HUES48 (cell line): ENCODE data around the gene WDR5B.
"Not testable (repeated sequence)": the region's sequence is repeated elsewhere in the genome, so short reads cannot be mapped to it uniquely, and the experiment has no call there.

ENCODE experiments used
- H3K27ac ChIP-seq: one replicate; pipeline ENCODE4 v1.7.0; 2013; ENCODE audit warnings: low read depth, low read length, inconsistent platforms
- H3K27me3 ChIP-seq: 2 replicates; pipeline ENCODE4 v1.6.1; 2013; ENCODE audit warnings: mild to moderate bottlenecking, low read length; ENCODE audit not compliant: control insufficient read depth, insufficient read depth
- H3K36me3 ChIP-seq: 2 replicates; pipeline ENCODE4 v1.6.1; 2013; ENCODE audit warnings: low read length; ENCODE audit not compliant: control insufficient read depth, insufficient read depth
- H3K4me1 ChIP-seq: 2 replicates; pipeline ENCODE4 v1.6.1; 2013; ENCODE audit warnings: mild to moderate bottlenecking, low read length; ENCODE audit not compliant: control insufficient read depth, insufficient read depth
- H3K4me3 ChIP-seq: 2 replicates; pipeline ENCODE4 v1.5.1; 2013; ENCODE audit warnings: mild to moderate bottlenecking, low read depth, low read length
- H3K9ac ChIP-seq: 2 replicates; pipeline ENCODE4 v1.6.1; 2013; ENCODE audit warnings: mild to moderate bottlenecking, low read depth, low read length, moderate library complexity
- H3K9me3 ChIP-seq: 2 replicates; pipeline ENCODE4 v1.6.1; 2013; ENCODE audit warnings: low read length; ENCODE audit not compliant: control insufficient read depth, insufficient read depth

WDR5B gene

DNA sequence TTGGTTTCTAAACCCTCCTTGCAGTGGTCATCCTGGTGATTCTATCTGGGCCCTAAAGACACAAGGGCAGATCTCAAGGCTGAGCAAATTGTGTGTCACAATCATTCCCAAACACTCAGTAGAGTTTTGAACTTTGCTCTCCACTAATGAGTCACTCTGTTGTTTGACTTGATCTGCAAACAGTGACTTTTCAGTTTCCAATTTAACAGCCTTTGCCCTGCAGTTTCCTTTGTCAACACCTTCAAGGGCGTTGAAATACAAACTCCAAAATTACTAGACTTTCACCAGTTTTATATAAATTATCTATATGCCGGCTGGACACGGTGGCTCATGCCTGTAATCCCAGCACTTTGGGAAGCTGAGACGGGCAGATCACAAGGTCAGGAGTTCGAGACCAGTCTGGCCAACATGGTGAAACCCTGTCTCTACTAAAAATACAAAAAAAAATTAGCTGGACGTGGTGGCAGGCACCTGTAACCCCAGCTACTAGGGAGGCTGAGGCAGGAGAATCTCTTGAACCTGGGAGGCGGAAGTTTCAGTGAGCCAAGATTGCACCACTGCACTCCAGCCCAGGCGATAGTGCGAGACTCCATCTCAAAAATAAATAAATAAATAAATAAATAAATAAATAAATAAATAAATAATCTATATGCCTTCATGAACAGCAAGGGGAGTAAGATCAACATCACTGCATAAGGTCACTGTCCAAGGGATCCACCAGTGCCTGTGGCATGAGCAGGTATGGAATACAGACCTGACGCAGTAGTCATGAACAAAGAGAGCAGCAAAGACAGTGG is 50.1 kb downstream of the WDR5B start:
- not testable (repeated sequence) for H3K27me3 ChIP-seq, H3K9me3 ChIP-seq, H3K9ac ChIP-seq, H3K4me3 ChIP-seq, H3K4me1 ChIP-seq
- H3K36me3 ChIP-seq: peaks cover 96% of the 10 kb centered on the region
- H3K27ac ChIP-seq: peak overlapping the region; percentile 49

DNA sequence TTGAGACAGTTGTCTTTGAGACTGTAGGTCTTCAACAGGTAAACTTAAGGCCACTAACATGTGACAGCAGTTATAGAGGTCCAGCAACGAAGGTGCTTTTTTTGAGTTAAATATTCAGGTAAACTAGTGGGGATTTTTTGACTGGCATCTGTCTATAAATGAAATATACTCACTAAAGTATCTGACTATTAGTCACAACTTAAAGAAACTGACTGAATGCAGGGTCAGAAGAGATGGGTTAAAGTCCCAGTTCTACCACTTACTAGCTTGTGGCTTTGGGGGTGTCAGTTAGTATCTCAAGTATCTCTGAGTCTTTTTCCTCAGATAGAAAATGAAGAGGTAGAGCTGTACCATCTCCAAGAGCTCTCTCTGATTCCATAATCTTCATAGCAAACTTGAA is 50.8 kb downstream of the WDR5B start:
- Histone ChIP-seq H3K27ac (peak overlapping the region; percentile 49), H3K9ac (no peak overlapping the region), H3K9me3 (no peaks in the 10 kb centered on the region), H3K27me3 (no peaks in the 10 kb centered on the region), H3K4me1 (peaks cover 9% of the 10 kb centered on the region), H3K4me3 (no peak overlapping the region), H3K36me3 (peaks cover 92% of the 10 kb centered on the region)

DNA sequence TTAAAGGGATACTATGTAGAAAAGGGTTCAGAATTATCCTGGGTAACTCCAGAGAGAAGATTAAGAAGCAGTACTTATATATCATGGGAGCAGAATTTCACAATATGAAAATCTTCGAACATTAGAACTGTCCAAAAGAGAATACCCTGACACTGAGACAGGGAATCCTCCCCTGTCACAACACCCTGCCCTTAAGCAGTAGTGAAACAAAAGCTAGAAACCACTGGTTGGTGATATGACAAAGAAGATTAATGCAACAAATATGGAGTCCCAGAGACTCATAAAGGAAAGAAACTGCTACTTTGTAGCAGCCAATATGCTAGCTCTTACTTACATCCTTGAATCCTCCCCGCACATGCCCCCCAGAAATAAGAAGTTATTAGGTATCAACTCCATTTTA is 51.4 kb downstream of the WDR5B start:
- no peaks in the 10 kb centered on the region for H3K9me3 ChIP-seq
- peak overlapping the region; percentile 49 for H3K27ac ChIP-seq
- peaks cover 92% of the 10 kb centered on the region for H3K36me3 ChIP-seq
- no peak overlapping the region for H3K9ac ChIP-seq
- H3K27me3 ChIP-seq: no peaks in the 10 kb centered on the region
- no peak overlapping the region for H3K4me3 ChIP-seq
- peaks cover 9% of the 10 kb centered on the region for H3K4me1 ChIP-seq
